PC-3 (cell line): ENCODE data around the gene MZT2B. TPM values are rescaled to one million over a fixed set of nuclear protein-coding genes. Genes with fewer than 3 reads are reported as not detected.
"Not testable (repeated sequence)": the region's sequence is repeated elsewhere in the genome, so short reads cannot be mapped to it uniquely, and the experiment has no call there.

Source experiments
- ATAC-seq: fragments of 200-7000 bp; cut with Tn5 transposase; 2 replicates; pipeline ENCODE4 v1.9.1; 2020; ENCODE audit warnings: mild to moderate bottlenecking, moderate library complexity
- BruUV-seq: library from RNA; stranded (reverse); fragments of 400-500 nt; replicated peaks from 2 replicates; lab custom pipeline; 2021; lab: Mats Ljungman, UMichigan
- CTCF ChIA-PET: fragments of 300-600 bp; sonication (Branson Sonifier 250); formaldehyde crosslinking; loops from one replicate; lab custom pipeline; 2022; ENCODE audit warnings: antibody characterized with exemption; lab: Charles Lee
- POLR2A ChIA-PET: fragments of 300-600 bp; sonication (Branson Sonifier 250); formaldehyde crosslinking; loops from one replicate; lab custom pipeline; 2022; ENCODE audit warnings: antibody characterized with exemption; ENCODE audit not compliant: unreplicated experiment; lab: Charles Lee
- DNase-seq: peaks from one replicate; pipeline ENCODE4 v3.0.0-alpha.2; 2015
- H2AFZ ChIP-seq: fragments of 300-600 bp; sonication (generic); 2 replicates; pipeline ENCODE4 v1.6.0; 2016; ENCODE audit warnings: antibody characterized with exemption, low read length
- H3F3A ChIP-seq: fragments of 300-600 bp; sonication (generic); one replicate; pipeline ENCODE4 v1.6.0; 2017; ENCODE audit warnings: antibody characterized with exemption, low read length, control low read depth, mild to moderate bottlenecking; ENCODE audit not compliant: unreplicated experiment
- H3K27ac ChIP-seq: fragments of 300-600 bp; sonication (generic); 2 replicates; pipeline ENCODE4 v1.5.1; 2016; ENCODE audit warnings: mild to moderate bottlenecking, low read length
- H3K27me3 ChIP-seq: fragments of 300-600 bp; sonication (generic); 2 replicates; pipeline ENCODE4 v1.6.1; 2016; ENCODE audit warnings: low read length, mixed read lengths
- H3K36me3 ChIP-seq: fragments of 300-600 bp; sonication (generic); 2 replicates; pipeline ENCODE4 v1.6.1; 2016; ENCODE audit warnings: low read depth, mixed run types, low read length, mixed read lengths
- H3K4me1 ChIP-seq: fragments of 300-600 bp; sonication (generic); 2 replicates; pipeline ENCODE4 v1.5.1; 2016; ENCODE audit warnings: low read length; ENCODE audit not compliant: insufficient read depth
- H3K4me2 ChIP-seq: fragments of 300-600 bp; sonication (generic); 2 replicates; pipeline ENCODE4 v1.6.0; 2016; ENCODE audit warnings: low read length
- H3K4me3 ChIP-seq: fragments of 300-600 bp; sonication (generic); 2 replicates; pipeline ENCODE4 v1.5.1; 2016; ENCODE audit warnings: mild to moderate bottlenecking, low read length, mixed read lengths
- H3K79me2 ChIP-seq: fragments of 300-600 bp; sonication (generic); 2 replicates; pipeline ENCODE4 v1.6.1; 2017; ENCODE audit warnings: low read length, mixed read lengths
- H3K9ac ChIP-seq: fragments of 300-600 bp; sonication (generic); 2 replicates; pipeline ENCODE4 v1.6.0; 2016; ENCODE audit warnings: mild to moderate bottlenecking, low read length
- H3K9me2 ChIP-seq: fragments of 300-600 bp; sonication (generic); replicated peaks from 2 replicates; pipeline ENCODE4 v1.6.1; 2016; ENCODE audit warnings: mixed run types, low read length, mixed read lengths
- H3K9me3 ChIP-seq: fragments of 300-600 bp; sonication (generic); 2 replicates; pipeline ENCODE4 v1.6.1; 2016; ENCODE audit warnings: low read length, mixed read lengths
- H4K20me1 ChIP-seq: fragments of 300-600 bp; sonication (generic); 2 replicates; pipeline ENCODE4 v1.6.1; 2016; ENCODE audit warnings: low read length, mixed read lengths
- EZH2 ChIP-seq: fragments of 300-600 bp; sonication (generic); IDR thresholded peaks from one replicate; pipeline ENCODE4 v1.6.1; 2017; ENCODE audit warnings: antibody characterized with exemption, mild to moderate bottlenecking, low read length; ENCODE audit not compliant: unreplicated experiment
- EZH2phosphoT487 ChIP-seq: fragments of 300-600 bp; sonication (generic); IDR thresholded peaks from 2 replicates; pipeline ENCODE4 v1.6.1; 2018; ENCODE audit warnings: mild to moderate bottlenecking, antibody characterized with exemption, low read length, borderline replicate concordance
- intact Hi-C: fragments of 100-400 bp; cut with micrococcal nuclease; formaldehyde crosslinking; loops from 2 replicates; pipeline ENCODE4 v1.9.0; 2023
- total RNA-seq: library from RNA; depleted of rRNA; stranded (reverse); fragments of >200 nt; gene quantifications from 2 replicates; pipeline ENCODE4 v1.2.3, GENCODE V29; 2014
- TF ChIP-seq, protein P1 (sequence below): fragments of 300-600 bp; sonication (generic); conservative IDR thresholded peaks from 2 replicates; pipeline ENCODE4 v1.5.1; 2017; ENCODE audit warnings: antibody characterized with exemption, low read depth, mild to moderate bottlenecking, low read length

The MZT2B gene
- total RNA-seq, 1 experiment from 2014 or later, result 502 TPM

DNA sequence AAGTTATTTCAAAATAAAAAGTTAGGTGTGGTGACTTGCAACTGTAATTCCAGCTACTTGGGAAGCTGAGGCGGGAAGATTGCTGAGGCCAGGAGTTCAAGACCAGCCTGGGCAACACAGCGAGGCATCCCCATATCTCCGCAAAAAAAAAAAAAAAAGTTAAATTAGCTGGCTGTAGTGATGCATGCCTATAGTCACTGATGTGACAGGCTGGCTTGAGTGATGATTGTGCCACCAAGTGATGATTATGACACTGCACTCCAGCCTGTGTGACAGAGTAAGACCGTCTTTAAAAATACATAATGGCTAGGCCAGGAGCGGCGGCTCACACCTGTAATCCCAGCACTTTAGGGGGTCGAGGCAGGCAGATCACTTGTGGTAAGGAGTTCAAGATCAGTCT is 12.2 kb upstream of the MZT2B start:
- BruUV-seq, result no TSS peak
- ChIA-PET CTCF (no interaction called here), POLR2A (no interaction called here)
- Histone ChIP-seq H3K36me3 (peaks cover 19% of the 10 kb centered on the region), H3K4me1 (no peaks in the 10 kb centered on the region), H4K20me1 (no peaks in the 10 kb centered on the region), H3K4me3 (no peak overlapping the region), H3K79me2 (no peaks in the 10 kb centered on the region), H3K9me2 (no peaks in the 10 kb centered on the region), H3K9ac (no peak overlapping the region), H3K27me3 (no peaks in the 10 kb centered on the region), H3K27ac (no peak overlapping the region), H3K4me2 (no peak overlapping the region), H3F3A (no peaks in the 10 kb centered on the region), H2AFZ (no peak overlapping the region), H3K9me3 (no peaks in the 10 kb centered on the region)
- TF ChIP-seq EZH2phosphoT487 (no peak), EZH2 (no peak)
- TF ChIP-seq, protein P1, sequence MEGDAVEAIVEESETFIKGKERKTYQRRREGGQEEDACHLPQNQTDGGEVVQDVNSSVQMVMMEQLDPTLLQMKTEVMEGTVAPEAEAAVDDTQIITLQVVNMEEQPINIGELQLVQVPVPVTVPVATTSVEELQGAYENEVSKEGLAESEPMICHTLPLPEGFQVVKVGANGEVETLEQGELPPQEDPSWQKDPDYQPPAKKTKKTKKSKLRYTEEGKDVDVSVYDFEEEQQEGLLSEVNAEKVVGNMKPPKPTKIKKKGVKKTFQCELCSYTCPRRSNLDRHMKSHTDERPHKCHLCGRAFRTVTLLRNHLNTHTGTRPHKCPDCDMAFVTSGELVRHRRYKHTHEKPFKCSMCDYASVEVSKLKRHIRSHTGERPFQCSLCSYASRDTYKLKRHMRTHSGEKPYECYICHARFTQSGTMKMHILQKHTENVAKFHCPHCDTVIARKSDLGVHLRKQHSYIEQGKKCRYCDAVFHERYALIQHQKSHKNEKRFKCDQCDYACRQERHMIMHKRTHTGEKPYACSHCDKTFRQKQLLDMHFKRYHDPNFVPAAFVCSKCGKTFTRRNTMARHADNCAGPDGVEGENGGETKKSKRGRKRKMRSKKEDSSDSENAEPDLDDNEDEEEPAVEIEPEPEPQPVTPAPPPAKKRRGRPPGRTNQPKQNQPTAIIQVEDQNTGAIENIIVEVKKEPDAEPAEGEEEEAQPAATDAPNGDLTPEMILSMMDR, result no peak
- DNase-seq (no peak), ATAC-seq (no peak)
- intact Hi-C loops, result no loop called here

GRCh38 chr2:130174866-130175265 is 7.2 kb upstream of the MZT2B start:
- DNase-seq, POLR2A ChIA-PET, H3K27me3 ChIP-seq, H3K36me3 ChIP-seq, intact Hi-C loops, H2AFZ ChIP-seq, H4K20me1 ChIP-seq, H3K9me3 ChIP-seq, ATAC-seq, H3K9me2 ChIP-seq, H3F3A ChIP-seq, H3K9ac ChIP-seq, H3K4me2 ChIP-seq, CTCF ChIA-PET, BruUV-seq, H3K27ac ChIP-seq, H3K4me3 ChIP-seq, H3K4me1 ChIP-seq: not testable (repeated sequence)
- H3K79me2 ChIP-seq, result peaks cover 42% of the 10 kb centered on the region

GRCh38 chr2:130180404-130181324 is 1.4 kb upstream of the MZT2B start:
- not testable (repeated sequence) for H3F3A ChIP-seq, H3K36me3 ChIP-seq, ATAC-seq, H4K20me1 ChIP-seq, H3K9me2 ChIP-seq, H3K9me3 ChIP-seq, H3K27me3 ChIP-seq
- ChIA-PET POLR2A (interaction anchor here (0.7 kb wide), 1 partner anchor 156 kb away, joined by 5 read pairs; no protein-coding TSS in a partner anchor), CTCF (interaction anchor here (0.6 to 0.8 kb wide), 3 partner anchors 23 to 161 kb away, joined by 3 to 5 read pairs (median 4); a partner anchor contains a TSS)
- BruUV-seq, result TSS peak; percentile 64
- Histone ChIP-seq H3K4me3 (peak overlapping the region; percentile 95), H3K79me2 (peaks cover 81% of the 10 kb centered on the region), H3K27ac (peak overlapping the region; percentile 69), H3K9ac (peak overlapping the region; percentile 95), H3K4me2 (peak overlapping the region; percentile 93), H2AFZ (peak overlapping the region; percentile 93), H3K4me1 (peaks cover 13% of the 10 kb centered on the region)
- peak; percentile 15 for DNase-seq
- intact Hi-C loops, result loop anchor here (1.0 kb wide), 1 partner anchor 61 kb away; no protein-coding TSS in a partner anchor
